ENCODE measurements around the gene PNPLA7. TPM values are rescaled to one million over a fixed set of nuclear protein-coding genes. Genes with fewer than 3 reads are reported as not detected.

The PNPLA7 gene
- total RNA-seq, 4 donors from 2014 or later, result 11.4 to 48.6 (median 27.2) TPM

GRCh38 chr9:137459601-137460362 lies 90.4 kb downstream of the PNPLA7 start:
- peaks cover 8 to 43% (median 29%) of the 10 kb centered on the region in 4 donors for H3K4me1 ChIP-seq
- DNase-seq, result no peak
- H3K27ac ChIP-seq, result peak overlapping the region; percentile 70 to 95 (median 76)
- peaks cover 0 to 15% (median 0%) of the 10 kb centered on the region in 3 donors for H3K36me3 ChIP-seq
- no peak for TF ChIP-seq CTCF (IDR thresholded peaks at IDR 0.05)
- peak in 1 of 2 donors; percentile 5 for TF ChIP-seq POLR2A (IDR thresholded peaks at IDR 0.05)
- peak overlapping the region; percentile 62 to 87 (median 76) for H3K4me3 ChIP-seq
- no peaks in the 10 kb centered on the region for H3K27me3 ChIP-seq
- no peaks in the 10 kb centered on the region for H3K9me3 ChIP-seq

GRCh38 chr9:137459152-137459600 lies 91.0 kb downstream of the PNPLA7 start, which contains the start of gene NSMF:
Gene NSMF, minus strand, starts transcription at chr9:137459334. Its CDS starts 232 bp downstream, at chr9:137459102.
- Histone ChIP-seq H3K4me1 (peaks cover 8 to 46% (median 35%) of the 10 kb centered on the region in 4 donors), H3K27ac (peak within 1 kb of the TSS; percentile 70 to 95 (median 76)), H3K36me3 (peaks cover 0 to 15% (median 0%) of the 10 kb centered on the region in 3 donors), H3K27me3 (no peaks in the 10 kb centered on the region), H3K4me3 (peak within 1 kb of the TSS; percentile 62 to 87 (median 76)), H3K9me3 (no peaks in the 10 kb centered on the region)
- DNase-seq, result peak; percentile 95 to 97 (median 97)
- TF ChIP-seq POLR2A (IDR thresholded peaks at IDR 0.05) (peak; percentile 47 to 86), CTCF (IDR thresholded peaks at IDR 0.05) (no peak)

GRCh38 chr9:137458194-137459151 lies 91.7 kb downstream of the PNPLA7 start:
- Histone ChIP-seq H3K36me3 (peaks cover 0 to 15% (median 0%) of the 10 kb centered on the region in 3 donors), H3K27ac (peak overlapping the region; percentile 70 to 95 (median 76)), H3K27me3 (no peaks in the 10 kb centered on the region), H3K4me3 (peak overlapping the region; percentile 62 to 87 (median 76)), H3K9me3 (no peaks in the 10 kb centered on the region), H3K4me1 (peaks cover 8 to 49% (median 39%) of the 10 kb centered on the region in 4 donors)
- TF ChIP-seq POLR2A (IDR thresholded peaks at IDR 0.05) (peak in 1 of 2 donors; percentile 36), CTCF (IDR thresholded peaks at IDR 0.05) (peak in 1 of 6 experiments; percentile 30)
- peak in 2 of 3 donors; percentile 75 to 82 for DNase-seq

GRCh38 chr9:137457406-137458193 lies 92.6 kb downstream of the PNPLA7 start:
- no peaks in the 10 kb centered on the region for H3K9me3 ChIP-seq
- H3K4me3 ChIP-seq, result peak overlapping the region in 2 of 4 donors; percentile 83 to 87
- DNase-seq, result peak in 1 of 3 donors; percentile 49
- peak overlapping the region in 1 of 4 donors; percentile 95 for H3K27ac ChIP-seq
- H3K36me3 ChIP-seq, result peaks cover 0 to 22% (median 0%) of the 10 kb centered on the region in 3 donors
- no peaks in the 10 kb centered on the region for H3K27me3 ChIP-seq
- H3K4me1 ChIP-seq, result peaks cover 8 to 57% (median 41%) of the 10 kb centered on the region in 4 donors
- TF ChIP-seq CTCF (IDR thresholded peaks at IDR 0.05) (no peak), POLR2A (IDR thresholded peaks at IDR 0.05) (no peak)
